T-cell (primary cell): Measurements from ENCODE around the gene APBB2. TPM values are rescaled to one million over a fixed set of nuclear protein-coding genes. Genes with fewer than 3 reads are reported as not detected.

Experiments
- ATAC-seq, 4 experiments: fragments of 200-7000 bp in 3 of 4; fragments of 150-1000 bp in 1 of 4; cut with Tn5 transposase; replicated peaks in 1 of 4; 1 replicate in 3 of 4; 2 replicates in 1 of 4; pipeline ENCODE4 v1.10.0; 2021; ENCODE audit warnings: moderate library complexity in 3 of 4, mild to moderate bottlenecking in 2 of 4, moderate number of reproducible peaks in 1 of 4
- CTCF ChIA-PET, 2 donors: fragments of 300-600 bp; sonication (Branson Sonifier 250); formaldehyde crosslinking; loops; one replicate each; lab custom pipeline; 2022; ENCODE audit warnings: antibody characterized with exemption in 2 of 2; lab: Charles Lee
- POLR2A ChIA-PET, 2 donors: fragments of 300-600 bp; sonication (Branson Sonifier 250); formaldehyde crosslinking; loops; one replicate each; lab custom pipeline; 2022; ENCODE audit warnings: antibody characterized with exemption in 2 of 2; lab: Charles Lee
- DNase-seq, 35 experiments: peaks; one replicate each; pipeline versions ENCODE4 v3.0.0 to v3.0.0-alpha.2; 2013 to 2023
- H3K27ac ChIP-seq: one replicate; pipeline ENCODE4 v1.5.1; 2013; ENCODE audit warnings: low read length
- H3K27me3 ChIP-seq, 2 experiments: replicated peaks in 1 of 2; 1 replicate in 1 of 2; 2 replicates in 1 of 2; pipeline versions ENCODE4 v1.6.1 to v1.7.0; 2013; ENCODE audit warnings: low read length in 1 of 2, mixed read lengths in 1 of 2; ENCODE audit not compliant: control insufficient read depth in 2 of 2, insufficient read depth in 2 of 2; ENCODE audit errors: extremely low read depth in 1 of 2
- H3K36me3 ChIP-seq, 2 donors: 1 replicate in 1 of 2; 2 replicates in 1 of 2; pipeline versions ENCODE4 v1.6.1 to v1.7.0; 2013; ENCODE audit warnings: low read length in 1 of 2; ENCODE audit not compliant: control insufficient read depth in 2 of 2, insufficient read depth in 1 of 2; ENCODE audit errors: extremely low read depth in 1 of 2
- H3K4me1 ChIP-seq, 2 experiments: 1 replicate in 1 of 2; 2 replicates in 1 of 2; pipeline versions ENCODE4 v1.6.1 to v1.7.0; 2013; ENCODE audit warnings: low read length in 2 of 2, mixed read lengths in 1 of 2; ENCODE audit not compliant: insufficient read depth in 2 of 2, control insufficient read depth in 1 of 2; ENCODE audit errors: extremely low read depth in 1 of 2
- H3K4me3 ChIP-seq, 2 donors: 1 replicate in 1 of 2; 2 replicates in 1 of 2; pipeline versions ENCODE4 v1.5.1 to v1.7.0; 2013; ENCODE audit warnings: mild to moderate bottlenecking in 2 of 2, low read length in 1 of 2, moderate library complexity in 1 of 2; ENCODE audit not compliant: control insufficient read depth in 1 of 2; ENCODE audit errors: extremely low read depth in 1 of 2
- H3K9me3 ChIP-seq: 2 replicates; pipeline ENCODE4 v1.7.0; 2013
- H3K27ac Mint-ChIP-seq, 2 donors: one replicate each; pipeline ENCODE4 v1.8.0; 2020 to 2021; ENCODE audit warnings: mild to moderate bottlenecking in 2 of 2, mixed read lengths in 2 of 2
- H3K27me3 Mint-ChIP-seq, 2 donors: one replicate each; pipeline ENCODE4 v1.8.0; 2021 to 2022; ENCODE audit warnings: mixed read lengths in 2 of 2
- H3K36me3 Mint-ChIP-seq: one replicate; pipeline ENCODE4 v1.8.0; 2021; ENCODE audit warnings: mixed read lengths
- H3K4me1 Mint-ChIP-seq, 3 donors: one replicate each; pipeline ENCODE4 v1.8.0; 2020 to 2022; ENCODE audit warnings: mixed read lengths in 3 of 3, mild to moderate bottlenecking in 1 of 3
- H3K4me3 Mint-ChIP-seq, 3 donors: one replicate each; pipeline ENCODE4 v1.8.0; 2020 to 2022; ENCODE audit warnings: mild to moderate bottlenecking in 3 of 3, mixed read lengths in 3 of 3, moderate library complexity in 3 of 3
- H3K9me3 Mint-ChIP-seq, 3 donors: one replicate each; pipeline ENCODE4 v1.8.0; 2020 to 2022; ENCODE audit warnings: mixed read lengths in 3 of 3
- WGBS: methylation state at CpG from one replicate; pipeline ENCODE4 v1.1.5; 2013; ENCODE audit warnings: missing lambda C conversion rate; ENCODE audit not compliant: insufficient coverage; 5-methylcytosine and 5-hydroxymethylcytosine counted together
- total RNA-seq, 35 experiments: library from RNA in 6 of 35; stranded (reverse) in 6 of 35; fragments of 120-200 nt in 1 of 35; gene quantifications; one replicate each; pipeline versions ENCODE4 v1.2.1 to v1.2.4 and lab custom pipeline; 2013 to 2026

APBB2 gene
- total RNA-seq, 5 donors from 2014 or later (not counting 1 experiment from before 2014, with no cell fraction given), result 0.23 to 1.6 (median 0.70) TPM

DNA sequence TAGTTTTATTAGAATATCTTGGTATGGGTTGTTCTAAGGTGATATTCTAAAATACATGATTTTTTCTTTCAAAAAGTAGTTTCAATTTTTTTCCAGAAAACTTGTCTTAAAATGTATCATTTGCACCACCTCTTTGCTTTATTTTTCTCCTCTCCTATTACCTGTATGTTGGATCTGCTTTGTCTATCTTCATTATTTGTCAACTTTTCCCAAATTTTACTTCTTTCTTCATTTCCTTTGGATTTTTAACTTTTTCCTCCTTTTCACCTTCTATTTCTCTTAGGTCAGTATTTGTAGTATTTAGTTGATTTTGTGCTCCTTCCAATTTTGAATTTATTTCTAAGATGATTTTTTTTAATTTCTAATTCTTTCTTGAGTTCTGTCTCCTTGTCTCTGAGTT, 169.6 kb downstream of the APBB2 start:
- Mint-ChIP-seq H3K9me3 (peaks cover 8 to 15% (median 11%) of the 10 kb centered on the region in 3 donors), H3K36me3 (no peaks in the 10 kb centered on the region), H3K27ac (no peak overlapping the region), H3K27me3 (peaks cover 0 to 7% of the 10 kb centered on the region in 2 donors), H3K4me3 (no peak overlapping the region), H3K4me1 (peaks cover 0 to 5% (median 0%) of the 10 kb centered on the region in 3 donors)
- no peak overlapping the region for H3K4me3 ChIP-seq
- no peaks in the 10 kb centered on the region for H3K36me3 ChIP-seq
- H3K27ac ChIP-seq, result no peak overlapping the region
- no peaks in the 10 kb centered on the region for H3K9me3 ChIP-seq
- DNase-seq (no peak), ATAC-seq (no peak)
- H3K27me3 ChIP-seq, result no peaks in the 10 kb centered on the region
- CTCF ChIA-PET, result no interaction called here
- POLR2A ChIA-PET, result no interaction called here
- H3K4me1 ChIP-seq, result no peaks in the 10 kb centered on the region

DNA sequence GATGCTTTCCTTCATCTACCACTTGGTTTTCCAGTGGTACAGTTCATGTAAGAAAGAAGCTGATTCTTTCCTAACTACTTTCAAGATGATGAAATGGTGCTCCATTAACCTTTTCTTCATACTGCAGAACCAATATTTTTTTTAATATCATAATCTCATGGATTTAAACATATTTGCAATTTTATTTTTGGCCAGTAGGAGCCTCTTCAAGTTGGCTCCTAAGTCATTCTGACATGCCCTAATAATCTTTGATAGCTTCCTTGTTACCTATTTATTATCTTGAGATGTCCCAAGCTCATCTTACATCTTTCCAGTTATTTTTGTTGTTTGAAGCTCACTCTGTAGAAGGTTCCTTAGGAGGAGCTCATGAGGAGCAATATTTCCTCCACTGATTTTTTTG, 170.2 kb downstream of the APBB2 start:
- H3K4me1 ChIP-seq, result no peaks in the 10 kb centered on the region
- ATAC-seq, result no peak
- no peak for DNase-seq
- H3K36me3 Mint-ChIP-seq, result no peaks in the 10 kb centered on the region
- POLR2A ChIA-PET, result no interaction called here
- H3K4me3 Mint-ChIP-seq, result no peak overlapping the region
- H3K9me3 Mint-ChIP-seq, result peaks cover 8 to 15% (median 11%) of the 10 kb centered on the region in 3 donors
- no peaks in the 10 kb centered on the region for H3K36me3 ChIP-seq
- H3K27me3 ChIP-seq, result no peaks in the 10 kb centered on the region
- CTCF ChIA-PET, result no interaction called here
- H3K4me3 ChIP-seq, result no peak overlapping the region
- no peak overlapping the region for H3K27ac ChIP-seq
- H3K4me1 Mint-ChIP-seq, result peaks cover 0 to 5% (median 0%) of the 10 kb centered on the region in 3 donors
- no peaks in the 10 kb centered on the region for H3K9me3 ChIP-seq
- H3K27ac Mint-ChIP-seq, result no peak overlapping the region
- peaks cover 0 to 7% of the 10 kb centered on the region in 2 donors for H3K27me3 Mint-ChIP-seq

DNA sequence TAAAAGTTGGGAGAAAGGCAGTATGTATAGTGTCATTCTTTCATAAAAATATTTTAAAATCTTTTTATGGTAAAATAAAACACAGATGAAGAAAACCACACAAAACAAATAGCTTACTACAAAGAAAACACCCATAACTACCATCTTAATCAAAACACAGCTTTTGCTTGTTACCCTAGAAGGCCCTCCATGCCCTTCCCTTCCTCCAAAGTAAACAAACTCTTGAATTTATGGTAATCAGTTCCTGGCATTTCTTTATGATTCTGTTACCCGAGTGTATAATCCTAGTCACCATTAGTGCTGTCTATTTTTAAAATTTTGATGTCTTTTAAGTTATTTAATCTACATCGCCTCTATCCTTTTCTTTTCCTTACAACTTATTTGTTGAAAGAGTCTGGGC, 170.9 kb downstream of the APBB2 start:
- Mint-ChIP-seq H3K36me3 (no peaks in the 10 kb centered on the region), H3K27ac (no peak overlapping the region), H3K27me3 (peaks cover 0 to 8% of the 10 kb centered on the region in 2 donors), H3K9me3 (peaks cover 8 to 15% (median 11%) of the 10 kb centered on the region in 3 donors), H3K4me1 (peaks cover 0 to 5% (median 0%) of the 10 kb centered on the region in 3 donors), H3K4me3 (no peak overlapping the region)
- Histone ChIP-seq H3K36me3 (no peaks in the 10 kb centered on the region), H3K4me1 (no peaks in the 10 kb centered on the region), H3K27me3 (no peaks in the 10 kb centered on the region), H3K27ac (no peak overlapping the region), H3K4me3 (no peak overlapping the region), H3K9me3 (no peaks in the 10 kb centered on the region)
- POLR2A ChIA-PET, result no interaction called here
- WGBS, result no CpG with 5 or more reads among the region's 2 CpGs
- CTCF ChIA-PET, result no interaction called here
- no peak for DNase-seq
- no peak for ATAC-seq

DNA sequence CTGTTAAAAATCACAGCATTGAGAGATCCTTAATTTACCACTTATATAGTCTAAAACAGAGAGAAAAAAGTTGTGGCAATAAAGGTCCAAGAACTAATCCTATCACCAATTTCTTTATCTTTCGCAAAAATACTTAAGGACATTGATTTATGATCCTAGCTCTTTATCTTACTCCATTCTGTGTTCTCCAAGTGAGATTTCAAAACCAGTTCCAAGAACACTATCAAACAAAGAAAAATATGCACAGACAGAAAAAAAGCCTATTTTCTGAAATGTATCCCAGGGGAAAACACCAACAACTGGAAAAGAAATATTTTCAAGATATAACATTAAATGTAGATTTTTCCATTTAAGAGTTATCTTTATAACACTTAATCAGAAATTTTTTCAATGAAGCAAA, 172.8 kb downstream of the APBB2 start:
- no peak overlapping the region for H3K27ac Mint-ChIP-seq
- Histone ChIP-seq H3K4me1 (no peaks in the 10 kb centered on the region), H3K9me3 (no peaks in the 10 kb centered on the region), H3K27ac (no peak overlapping the region), H3K4me3 (no peak overlapping the region), H3K27me3 (no peaks in the 10 kb centered on the region), H3K36me3 (no peaks in the 10 kb centered on the region)
- DNase-seq (no peak), ATAC-seq (no peak)
- WGBS, result 90% methylated on average over 1 of the region's 1 CpG
- POLR2A ChIA-PET, result interaction anchor here in 1 of 2 donors (0.7 kb wide), 1 partner anchor 10 kb away, joined by 4 read pairs; no protein-coding TSS in a partner anchor
- peaks cover 0 to 12% of the 10 kb centered on the region in 2 donors for H3K27me3 Mint-ChIP-seq
- no peaks in the 10 kb centered on the region for H3K36me3 Mint-ChIP-seq
- CTCF ChIA-PET, result no interaction called here
- no peak overlapping the region for H3K4me3 Mint-ChIP-seq
- H3K9me3 Mint-ChIP-seq, result peaks cover 6 to 15% (median 11%) of the 10 kb centered on the region in 3 donors
- H3K4me1 Mint-ChIP-seq, result peaks cover 0 to 5% (median 0%) of the 10 kb centered on the region in 3 donors

DNA sequence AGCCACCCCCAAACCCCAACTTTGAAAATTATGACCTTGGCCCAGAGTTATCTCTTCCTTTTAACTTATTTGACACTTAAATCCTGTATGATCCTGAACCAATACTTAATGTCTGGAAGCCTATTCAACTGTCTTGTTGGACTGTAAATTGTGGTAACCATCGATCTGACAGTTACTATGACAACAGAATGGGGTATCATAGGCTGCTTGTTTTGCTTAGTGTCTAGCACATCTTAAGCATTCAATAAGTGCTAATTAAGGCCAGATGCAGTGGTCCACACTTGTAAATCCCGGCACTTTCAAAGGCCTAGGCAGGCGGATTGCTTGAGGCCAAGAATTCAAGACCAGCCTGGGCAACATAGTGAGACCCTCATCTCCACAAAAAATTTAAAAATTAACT, 175.0 kb downstream of the APBB2 start:
- Mint-ChIP-seq H3K27ac (no peak overlapping the region), H3K4me3 (no peak overlapping the region), H3K27me3 (peaks cover 0 to 8% of the 10 kb centered on the region in 2 donors), H3K9me3 (peaks cover 1 to 2% (median 2%) of the 10 kb centered on the region in 3 donors), H3K4me1 (peaks cover 0 to under 1% (median 0%) of the 10 kb centered on the region in 3 donors), H3K36me3 (no peaks in the 10 kb centered on the region)
- no peak for DNase-seq
- no peaks in the 10 kb centered on the region for H3K27me3 ChIP-seq
- H3K36me3 ChIP-seq, result no peaks in the 10 kb centered on the region
- no peaks in the 10 kb centered on the region for H3K4me1 ChIP-seq
- ChIA-PET CTCF (interaction anchor here in 1 of 2 donors (0.7 kb wide), 1 partner anchor 12 kb away, joined by 3 read pairs; no protein-coding TSS in a partner anchor), POLR2A (no interaction called here)
- H3K27ac ChIP-seq, result no peak overlapping the region
- H3K4me3 ChIP-seq, result no peak overlapping the region
- H3K9me3 ChIP-seq, result no peaks in the 10 kb centered on the region
- WGBS, result no CpG with 5 or more reads among the region's 3 CpGs
- ATAC-seq, result no peak

DNA sequence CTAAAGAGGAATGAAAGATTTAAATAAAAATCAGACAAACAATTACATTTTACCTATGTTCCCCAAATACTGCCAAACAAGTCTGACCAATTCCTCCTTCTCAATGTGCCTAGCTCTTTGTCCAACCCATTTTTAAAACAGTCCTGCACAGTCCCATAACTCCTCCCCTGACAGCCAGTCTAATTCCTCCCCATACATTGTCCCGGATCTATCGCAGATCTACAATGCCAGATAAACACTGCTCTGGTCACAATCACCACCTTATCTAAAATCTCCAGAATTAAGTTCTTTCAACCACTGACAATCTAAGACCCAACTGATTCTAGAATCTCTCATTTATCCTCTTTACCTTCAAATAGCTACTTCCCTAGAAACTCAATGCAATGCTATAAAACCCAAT, 176.0 kb downstream of the APBB2 start:
- Histone ChIP-seq H3K4me1 (no peaks in the 10 kb centered on the region), H3K27me3 (no peaks in the 10 kb centered on the region), H3K4me3 (no peak overlapping the region), H3K36me3 (no peaks in the 10 kb centered on the region), H3K27ac (no peak overlapping the region), H3K9me3 (no peaks in the 10 kb centered on the region)
- no peak for ATAC-seq
- peaks cover 0 to 8% of the 10 kb centered on the region in 2 donors for H3K27me3 Mint-ChIP-seq
- H3K27ac Mint-ChIP-seq, result no peak overlapping the region
- H3K9me3 Mint-ChIP-seq, result no peaks in the 10 kb centered on the region
- 100% methylated on average over 2 of the region's 2 CpGs for WGBS
- no peaks in the 10 kb centered on the region for H3K36me3 Mint-ChIP-seq
- DNase-seq, result no peak
- CTCF ChIA-PET, result no interaction called here
- H3K4me1 Mint-ChIP-seq, result no peaks in the 10 kb centered on the region
- H3K4me3 Mint-ChIP-seq, result no peak overlapping the region
- POLR2A ChIA-PET, result no interaction called here

DNA sequence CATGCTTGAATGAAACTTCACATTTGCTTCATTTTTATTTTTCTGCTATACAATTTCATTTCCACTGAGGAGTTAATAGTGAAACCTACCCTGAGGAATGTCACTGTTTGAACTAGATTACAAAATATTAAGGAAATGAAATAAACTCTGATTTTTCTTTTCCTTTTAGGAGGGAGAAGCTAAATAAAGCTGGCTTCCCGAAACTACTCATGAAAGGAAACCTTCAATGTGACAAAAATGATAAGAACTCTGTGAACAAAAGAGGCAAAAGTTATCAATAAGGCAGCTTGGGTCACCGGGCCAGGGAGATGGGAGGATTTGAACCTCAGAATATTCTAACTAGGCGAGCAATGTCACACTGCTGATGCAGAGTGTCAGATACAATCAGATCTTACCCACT, 185.2 kb downstream of the APBB2 start:
- 51% methylated on average over 2 of the region's 3 CpGs for whole genome bisulfite sequencing
- no peaks in the 10 kb centered on the region for H3K4me1 Mint-ChIP-seq
- no peak overlapping the region for H3K4me3 Mint-ChIP-seq
- H3K27ac Mint-ChIP-seq, result no peak overlapping the region
- H3K4me3 ChIP-seq, result no peak overlapping the region
- DNase-seq, result no peak
- no peaks in the 10 kb centered on the region for H3K27me3 Mint-ChIP-seq
- no peaks in the 10 kb centered on the region for H3K36me3 ChIP-seq
- no peaks in the 10 kb centered on the region for H3K9me3 ChIP-seq
- ChIA-PET POLR2A (no interaction called here), CTCF (no interaction called here)
- H3K27ac ChIP-seq, result no peak overlapping the region
- ATAC-seq, result no peak
- no peaks in the 10 kb centered on the region for H3K4me1 ChIP-seq
- peaks cover 4% of the 10 kb centered on the region for H3K36me3 Mint-ChIP-seq
- H3K9me3 Mint-ChIP-seq, result peaks cover 23 to 27% (median 25%) of the 10 kb centered on the region in 3 donors
- no peaks in the 10 kb centered on the region for H3K27me3 ChIP-seq
